Mesenteric fat pad (tissue), 1 donor: ENCODE data around the gene TNIK. TPM values are rescaled to one million over a fixed set of nuclear protein-coding genes. Genes with fewer than 3 reads are reported as not detected.
"Not testable (repeated sequence)": the region's sequence is repeated elsewhere in the genome, so short reads cannot be mapped to it uniquely, and the experiment has no call there.

ENCODE experiments used
- DNase-seq: peaks from one replicate; pipeline ENCODE4 v3.0.0-alpha.2; 2020; ENCODE audit warnings: low spot score
- total RNA-seq: library from RNA; stranded (reverse); fragmentation: NEBNext Ultra II Directional; extraction: Animal tissue kit (Norgen Biotek cat#: 25700); gene quantifications from one replicate; pipeline ENCODE4 v1.2.1, GENCODE V29; 2021
- donor health status: DM: yes; HTN: yes; CAD: no.

The TNIK gene
- total RNA-seq, 1 donor from 2014 or later = 3.7 TPM

GRCh38 chr3:171388527-171388926, 71.7 kb downstream of the TNIK start:
- DNase-seq = no peak

- no peak for DNase-seq
These were observed 73.1 kb downstream of the TNIK start for GRCh38 chr3:171387062-171387461.

- DNase-seq = no peak
These were observed 75.1 kb downstream of the TNIK start for GRCh38 chr3:171385086-171385485.

- no peak for DNase-seq
These were observed 75.9 kb downstream of the TNIK start for GRCh38 chr3:171384101-171384891.

- DNase-seq = no peak
These were observed 76.8 kb downstream of the TNIK start for GRCh38 chr3:171383206-171384018.

- DNase-seq = not testable (repeated sequence)
These were observed 77.9 kb downstream of the TNIK start for GRCh38 chr3:171382347-171382746.

- no peak for DNase-seq
These were observed 79.3 kb downstream of the TNIK start for GRCh38 chr3:171380711-171381425.

- DNase-seq = no peak
These were observed 80.2 kb downstream of the TNIK start for GRCh38 chr3:171379961-171380483.

- DNase-seq = no peak
These were observed 80.9 kb downstream of the TNIK start for GRCh38 chr3:171379281-171379680.

- DNase-seq = no peak
These were observed 81.6 kb downstream of the TNIK start for GRCh38 chr3:171378586-171378985.

GRCh38 chr3:171377859-171378258, 82.3 kb downstream of the TNIK start:
- DNase-seq = no peak

- DNase-seq = no peak
These were observed 83.6 kb downstream of the TNIK start for GRCh38 chr3:171376596-171376947.

- no peak for DNase-seq
These were observed 84.3 kb downstream of the TNIK start for GRCh38 chr3:171375666-171376595.

- DNase-seq = no peak
These were observed 85.4 kb downstream of the TNIK start for GRCh38 chr3:171374661-171375285.

- no peak for DNase-seq
These were observed 85.9 kb downstream of the TNIK start for GRCh38 chr3:171374260-171374659.

- no peak for DNase-seq
These were observed 86.5 kb downstream of the TNIK start for GRCh38 chr3:171373711-171374110.

- DNase-seq = no peak
These were observed 87.5 kb downstream of the TNIK start for GRCh38 chr3:171372694-171373093.

- DNase-seq = no peak
These were observed 88.9 kb downstream of the TNIK start for GRCh38 chr3:171371354-171371753.

- DNase-seq = no peak
These were observed 91.0 kb downstream of the TNIK start for GRCh38 chr3:171369156-171369555.

GRCh38 chr3:171366738-171367137, 93.5 kb downstream of the TNIK start:
- not testable (repeated sequence) for DNase-seq
